ENCODE measurements around the gene NEU4.

DNA sequence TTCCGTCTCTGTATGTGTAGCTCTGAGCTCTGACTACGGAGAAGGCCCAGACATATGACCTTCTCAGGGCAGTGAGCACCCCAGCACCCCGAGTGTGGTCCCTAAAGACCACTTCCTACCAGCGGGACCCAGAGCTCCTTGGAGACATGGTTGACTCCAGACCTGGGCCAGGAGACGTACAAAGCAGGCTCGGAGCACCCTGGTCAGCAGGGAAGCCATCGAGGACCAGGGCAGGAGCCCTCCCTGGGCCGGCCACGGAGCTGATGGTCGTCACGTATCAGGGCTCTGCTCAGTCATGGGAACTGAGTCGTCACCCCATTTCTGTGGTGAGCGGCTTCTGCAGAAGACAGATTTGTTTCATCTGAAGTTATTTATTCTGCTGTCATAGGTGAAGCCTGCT lies 12.8 kb upstream of the NEU4 start:
- TF ChIP-seq, protein P1, sequence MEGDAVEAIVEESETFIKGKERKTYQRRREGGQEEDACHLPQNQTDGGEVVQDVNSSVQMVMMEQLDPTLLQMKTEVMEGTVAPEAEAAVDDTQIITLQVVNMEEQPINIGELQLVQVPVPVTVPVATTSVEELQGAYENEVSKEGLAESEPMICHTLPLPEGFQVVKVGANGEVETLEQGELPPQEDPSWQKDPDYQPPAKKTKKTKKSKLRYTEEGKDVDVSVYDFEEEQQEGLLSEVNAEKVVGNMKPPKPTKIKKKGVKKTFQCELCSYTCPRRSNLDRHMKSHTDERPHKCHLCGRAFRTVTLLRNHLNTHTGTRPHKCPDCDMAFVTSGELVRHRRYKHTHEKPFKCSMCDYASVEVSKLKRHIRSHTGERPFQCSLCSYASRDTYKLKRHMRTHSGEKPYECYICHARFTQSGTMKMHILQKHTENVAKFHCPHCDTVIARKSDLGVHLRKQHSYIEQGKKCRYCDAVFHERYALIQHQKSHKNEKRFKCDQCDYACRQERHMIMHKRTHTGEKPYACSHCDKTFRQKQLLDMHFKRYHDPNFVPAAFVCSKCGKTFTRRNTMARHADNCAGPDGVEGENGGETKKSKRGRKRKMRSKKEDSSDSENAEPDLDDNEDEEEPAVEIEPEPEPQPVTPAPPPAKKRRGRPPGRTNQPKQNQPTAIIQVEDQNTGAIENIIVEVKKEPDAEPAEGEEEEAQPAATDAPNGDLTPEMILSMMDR (IDR thresholded peaks at IDR 0.05 in 8 of 11, conservative IDR thresholded peaks at IDR 0.05 in 3 of 11): no peak
- no peak for TF ChIP-seq POLR2A (IDR thresholded peaks at IDR 0.05)
- no peak for TF ChIP-seq POLR2AphosphoS5 (IDR thresholded peaks at IDR 0.05)

Measured in spleen (tissue), 7 donors.